Nephron (organoid): ENCODE measurements around the gene NT5DC1.
A peak's percentile ranks its signal among the peaks of the same experiment; 100 is the strongest.

Experiments
- H3K27ac Mint-ChIP-seq, 3 experiments: 2 replicates each; pipeline ENCODE4 v1.8.0; 2020; ENCODE audit warnings: mixed read lengths in 3 of 3, mild to moderate bottlenecking in 2 of 3, moderate library complexity in 1 of 3
- H3K27me3 Mint-ChIP-seq: 2 replicates; pipeline ENCODE4 v1.8.0; 2021; ENCODE audit warnings: low read depth, mild to moderate bottlenecking, moderate library complexity, mixed read lengths
- H3K36me3 Mint-ChIP-seq: 2 replicates; pipeline ENCODE4 v1.8.0; 2020; ENCODE audit warnings: low read depth, mixed read lengths
- H3K4me1 Mint-ChIP-seq: 2 replicates; pipeline ENCODE4 v1.8.0; 2020; ENCODE audit warnings: mixed read lengths
- H3K4me3 Mint-ChIP-seq, 3 experiments: 2 replicates each; pipeline ENCODE4 v1.8.0; 2020; ENCODE audit warnings: mild to moderate bottlenecking in 3 of 3, mixed read lengths in 3 of 3, moderate library complexity in 2 of 3
- H3K9me3 Mint-ChIP-seq: 2 replicates; pipeline ENCODE4 v1.8.0; 2020; ENCODE audit warnings: mixed read lengths
- CTCF ChIP-seq, 3 experiments: fragments of 200-600 bp; sonication (generic); IDR thresholded peaks; one replicate each; pipeline ENCODE4 v1.5.0; 2021; ENCODE audit warnings: antibody characterized with exemption in 3 of 3; ENCODE audit not compliant: unreplicated experiment in 3 of 3

Gene NT5DC1

GRCh38 chr6:116060572-116061283, 39.9 kb upstream of the NT5DC1 start, which contains the start of gene FRK:
Gene FRK (minus strand): TSS chr6:116060891. CDS start chr6:116060311, 580 bp downstream.
- Mint-ChIP-seq H3K27me3 (no peaks in the 10 kb centered on the region), H3K4me1 (peaks cover 15% of the 10 kb centered on the region), H3K36me3 (no peaks in the 10 kb centered on the region), H3K9me3 (no peaks in the 10 kb centered on the region), H3K27ac (peak within 1 kb of the TSS; percentile 92 to 97 (median 95)), H3K4me3 (peak within 1 kb of the TSS; percentile 59 to 77 (median 68))
- TF ChIP-seq CTCF (IDR thresholded peaks at IDR 0.05; ENCODE audit: unreplicated experiment in 3 of 3) = peak in 2 of 3 experiments; percentile 23 to 30

- no peak overlapping the region for H3K4me3 Mint-ChIP-seq
- H3K9me3 Mint-ChIP-seq = no peaks in the 10 kb centered on the region
- TF ChIP-seq CTCF (IDR thresholded peaks at IDR 0.05; ENCODE audit: unreplicated experiment in 3 of 3) = no peak
- H3K4me1 Mint-ChIP-seq = peaks cover 15% of the 10 kb centered on the region
- no peaks in the 10 kb centered on the region for H3K27me3 Mint-ChIP-seq
- no peaks in the 10 kb centered on the region for H3K36me3 Mint-ChIP-seq
- peak overlapping the region in 1 of 3 experiments; percentile 19 for H3K27ac Mint-ChIP-seq
Observed at GRCh38 chr6:116062496-116062895, 38.2 kb upstream of the NT5DC1 start.

- no peaks in the 10 kb centered on the region for H3K27me3 Mint-ChIP-seq
- no peak overlapping the region for H3K27ac Mint-ChIP-seq
- no peaks in the 10 kb centered on the region for H3K9me3 Mint-ChIP-seq
- TF ChIP-seq CTCF (IDR thresholded peaks at IDR 0.05; ENCODE audit: unreplicated experiment in 3 of 3) = no peak
- H3K4me3 Mint-ChIP-seq = no peak overlapping the region
- no peaks in the 10 kb centered on the region for H3K36me3 Mint-ChIP-seq
- H3K4me1 Mint-ChIP-seq = peaks cover 15% of the 10 kb centered on the region
Observed at GRCh38 chr6:116064666-116065065, 36.0 kb upstream of the NT5DC1 start.

GRCh38 chr6:116066789-116067188, 33.9 kb upstream of the NT5DC1 start:
- Mint-ChIP-seq H3K27me3 (no peaks in the 10 kb centered on the region), H3K9me3 (no peaks in the 10 kb centered on the region), H3K4me3 (no peak overlapping the region), H3K36me3 (no peaks in the 10 kb centered on the region), H3K27ac (no peak overlapping the region), H3K4me1 (peaks cover 2% of the 10 kb centered on the region)
- no peak for TF ChIP-seq CTCF (IDR thresholded peaks at IDR 0.05; ENCODE audit: unreplicated experiment in 3 of 3)

GRCh38 chr6:116070101-116070500, 30.6 kb upstream of the NT5DC1 start:
- no peaks in the 10 kb centered on the region for H3K36me3 Mint-ChIP-seq
- H3K27me3 Mint-ChIP-seq = no peaks in the 10 kb centered on the region

More at GRCh38 chr6:116070101-116070500, 30.6 kb upstream of the NT5DC1 start:
- H3K9me3 Mint-ChIP-seq = no peaks in the 10 kb centered on the region
- H3K4me3 Mint-ChIP-seq = no peak overlapping the region
- peak overlapping the region in 1 of 3 experiments; percentile 17 for H3K27ac Mint-ChIP-seq
- H3K4me1 Mint-ChIP-seq = no peaks in the 10 kb centered on the region
- TF ChIP-seq CTCF (IDR thresholded peaks at IDR 0.05; ENCODE audit: unreplicated experiment in 3 of 3) = no peak
